8988T (cell line): ENCODE measurements around the gene CCDC182.

ENCODE experiments used
- DNase-seq: peaks from one replicate; pipeline ENCODE4 v3.0.0; 2011

Gene CCDC182

GRCh38 chr17:57726213-57726790, 18.8 kb downstream of the CCDC182 start:
- DNase-seq: no peak

GRCh38 chr17:57724729-57725125, 20.4 kb downstream of the CCDC182 start:
- DNase-seq: no peak

GRCh38 chr17:57724026-57724728, 20.9 kb downstream of the CCDC182 start:
- no peak for DNase-seq

GRCh38 chr17:57723427-57724025, 21.6 kb downstream of the CCDC182 start:
- no peak for DNase-seq

- no peak for DNase-seq
Observed at GRCh38 chr17:57722704-57723043, 22.4 kb downstream of the CCDC182 start.

- DNase-seq: no peak
Observed at GRCh38 chr17:57721967-57722703, 23.0 kb downstream of the CCDC182 start.

GRCh38 chr17:57720386-57721035, 24.6 kb downstream of the CCDC182 start:
- no peak for DNase-seq

GRCh38 chr17:57718878-57719277, 26.2 kb downstream of the CCDC182 start:
- no peak for DNase-seq

- no peak for DNase-seq
Observed at GRCh38 chr17:57715981-57716380, 29.1 kb downstream of the CCDC182 start.

GRCh38 chr17:57714665-57715180, 30.4 kb downstream of the CCDC182 start:
- DNase-seq: no peak

- DNase-seq: no peak
Observed at GRCh38 chr17:57713140-57713539, 32.0 kb downstream of the CCDC182 start.

- DNase-seq: no peak
Observed at GRCh38 chr17:57708410-57708809, 36.7 kb downstream of the CCDC182 start.

- no peak for DNase-seq
Observed at GRCh38 chr17:57707892-57708291, 37.2 kb downstream of the CCDC182 start.

GRCh38 chr17:57706761-57707160, 38.3 kb downstream of the CCDC182 start:
- DNase-seq: no peak

GRCh38 chr17:57705921-57706695, 39.0 kb downstream of the CCDC182 start:
- DNase-seq: no peak

GRCh38 chr17:57704448-57704847, 40.7 kb downstream of the CCDC182 start:
- no peak for DNase-seq

- no peak for DNase-seq
Observed at GRCh38 chr17:57703273-57703672, 41.8 kb downstream of the CCDC182 start.

- DNase-seq: no peak
Observed at GRCh38 chr17:57701124-57701523, 44.0 kb downstream of the CCDC182 start.

- DNase-seq: no peak
Observed at GRCh38 chr17:57699751-57700219, 45.3 kb downstream of the CCDC182 start.

GRCh38 chr17:57697891-57698711, 47.0 kb downstream of the CCDC182 start:
- DNase-seq: no peak

GRCh38 chr17:57697197-57697596, 47.9 kb downstream of the CCDC182 start:
- no peak for DNase-seq
